Measurements from ENCODE around the gene B3GALNT1. TPM values are rescaled to one million over a fixed set of nuclear protein-coding genes. Genes with fewer than 3 reads are reported as not detected.

Gene B3GALNT1
- total RNA-seq, 1 experiment from 2014 or later: 13.2 TPM

GRCh38 chr3:161132391-161132790 lies 27.2 kb upstream of the B3GALNT1 start:
- H3K4me3 Mint-ChIP-seq: no peak overlapping the region
- Histone ChIP-seq H2BK20ac (ENCODE audit: low read depth, low read length, poor library complexity, severe bottlenecking) (no peak overlapping the region), H3T11ph (ENCODE audit: low read length) (no peak overlapping the region), H4K91ac (ENCODE audit: insufficient read length, low read depth, low read length) (no peak overlapping the region), H3K27ac (ENCODE audit: insufficient read length, low read depth, low read length) (no peak overlapping the region), H2AK5ac (ENCODE audit: insufficient read length, low read length) (no peak overlapping the region), H4K20me1 (ENCODE audit: control insufficient read depth, insufficient read depth, insufficient read length) (no peaks in the 10 kb centered on the region), H3K4ac (ENCODE audit: low read depth, low read length) (no peak overlapping the region), H3K79me2 (ENCODE audit: insufficient read depth, low read length) (no peaks in the 10 kb centered on the region), H3K23me2 (ENCODE audit: insufficient read length, low read depth, low read length, poor library complexity, severe bottlenecking) (no peaks in the 10 kb centered on the region), H3K9ac (ENCODE audit: extremely low read depth, insufficient read length, low read length) (no peak overlapping the region), H3K4me2 (ENCODE audit: insufficient read depth, insufficient read length, low read length) (no peak overlapping the region), H2BK5ac (ENCODE audit: insufficient read length, low read length) (no peak overlapping the region), H4K8ac (replicated peaks; ENCODE audit: insufficient read length, low read depth, low read length) (no peak overlapping the region), H2BK15ac (ENCODE audit: low read depth, low read length) (no peak overlapping the region), H2BK120ac (ENCODE audit: low read depth, low read length, poor library complexity, severe bottlenecking) (no peak overlapping the region), H2AFZ (ENCODE audit: low read length) (no peak overlapping the region), H3K79me1 (ENCODE audit: insufficient read depth, low read depth, low read length, poor library complexity, severe bottlenecking) (no peaks in the 10 kb centered on the region), H3K23ac (ENCODE audit: insufficient read length, low read depth, low read length) (no peak overlapping the region), H3K14ac (ENCODE audit: insufficient read depth, low read length) (no peak overlapping the region), H3K56ac (ENCODE audit: insufficient read length, low read depth, low read length) (no peak overlapping the region), H3K9me3 (ENCODE audit: control insufficient read depth, low read depth, low read length) (no peaks in the 10 kb centered on the region), H3K27me3 (ENCODE audit: insufficient read depth, low read length) (no peaks in the 10 kb centered on the region), H2BK12ac (ENCODE audit: insufficient read length, low read depth, low read length) (no peak overlapping the region), H4K5ac (ENCODE audit: insufficient read length, low read depth, low read length) (no peak overlapping the region), H3K18ac (ENCODE audit: insufficient read length, low read depth, low read length) (no peak overlapping the region), H3K4me1 (ENCODE audit: insufficient read depth, low read length) (no peaks in the 10 kb centered on the region; the same call in 1 of the 2 replicates)
- no peak overlapping the region for H3K27ac Mint-ChIP-seq
- no peak for DNase-seq
- no peak for TF ChIP-seq CTCF (conservative IDR thresholded peaks at IDR 0.05)
- H3K27me3 Mint-ChIP-seq (ENCODE audit: low read depth): no peaks in the 10 kb centered on the region
- peaks cover 9 to 10% of the 10 kb centered on the region in 2 experiments for H3K4me1 Mint-ChIP-seq
- no peaks in the 10 kb centered on the region for H3K36me3 Mint-ChIP-seq (ENCODE audit: insufficient read depth in 1 of 3, low read depth in 3 of 3)
- no peaks in the 10 kb centered on the region for H3K9me3 Mint-ChIP-seq
- no CpG with 5 or more reads among the region's 1 CpG for WGBS (ENCODE audit: extremely low coverage, insufficient read length, low lambda C conversion rate)

Measured in H9 (cell line).